Mucosa of descending colon (tissue), 3 donors: ENCODE measurements around the gene ZNF490. TPM values are rescaled to one million over a fixed set of nuclear protein-coding genes. Genes with fewer than 3 reads are reported as not detected.

Experiments
- ATAC-seq: fragments of 200-7000 bp; cut with Tn5 transposase; one replicate; pipeline ENCODE4 v1.9.1; 2020; ENCODE audit warnings: mild to moderate bottlenecking, moderate library complexity
- DNase-seq, 3 donors: peaks; one replicate each; pipeline ENCODE4 v3.0.0-alpha.2; 2020
- H3K36me3 ChIP-seq: fragments of 200-600 bp; one replicate; pipeline ENCODE4 v1.8.0; 2021; ENCODE audit warnings: low read depth, mild to moderate bottlenecking
- H3K4me1 ChIP-seq: fragments of 200-600 bp; one replicate; pipeline ENCODE4 v1.8.0; 2021; ENCODE audit warnings: low read depth, mild to moderate bottlenecking
- H3K4me3 ChIP-seq: fragments of 200-600 bp; one replicate; pipeline ENCODE4 v1.8.0; 2021; ENCODE audit warnings: mild to moderate bottlenecking
- H3K9me3 ChIP-seq: fragments of 200-600 bp; one replicate; pipeline ENCODE4 v1.8.0; 2021; ENCODE audit warnings: mild to moderate bottlenecking
- intact Hi-C, 2 donors: fragments of 100-400 bp; cut with DNase I in 1 of 2; cut with micrococcal nuclease in 1 of 2; formaldehyde crosslinking; loops; one replicate each; pipeline versions ENCODE4 v1.11.0 to v1.11.1; 2022; cut with DNase I, micrococcal nuclease
- total RNA-seq, 3 donors: library from RNA; stranded (reverse); fragmentation: NEBNext Ultra II Directional in 2 of 3; extraction: Animal tissue kit (Norgen Biotek cat#: 25700) in 2 of 3; gene quantifications; one replicate each; pipeline versions ENCODE4 v1.2.1 to v1.2.4, GENCODE V29; 2021 to 2023
- TF ChIP-seq, protein P1 (sequence below): fragments of 200-600 bp; IDR thresholded peaks from one replicate; pipeline ENCODE4 v1.8.0; 2022; ENCODE audit warnings: antibody characterized with exemption, mild to moderate bottlenecking
- donor health status: DM: no; HTN: no; CAD: no; lungs with moderate emphysema.
- donor health status: DM: no; HTN: no; CAD: no.
- donor health status: DM: no; HTN: yes; CAD: no.

Gene ZNF490
- total RNA-seq, 3 donors from 2014 or later = 8.6 to 11.3 (median 8.8) TPM

DNA sequence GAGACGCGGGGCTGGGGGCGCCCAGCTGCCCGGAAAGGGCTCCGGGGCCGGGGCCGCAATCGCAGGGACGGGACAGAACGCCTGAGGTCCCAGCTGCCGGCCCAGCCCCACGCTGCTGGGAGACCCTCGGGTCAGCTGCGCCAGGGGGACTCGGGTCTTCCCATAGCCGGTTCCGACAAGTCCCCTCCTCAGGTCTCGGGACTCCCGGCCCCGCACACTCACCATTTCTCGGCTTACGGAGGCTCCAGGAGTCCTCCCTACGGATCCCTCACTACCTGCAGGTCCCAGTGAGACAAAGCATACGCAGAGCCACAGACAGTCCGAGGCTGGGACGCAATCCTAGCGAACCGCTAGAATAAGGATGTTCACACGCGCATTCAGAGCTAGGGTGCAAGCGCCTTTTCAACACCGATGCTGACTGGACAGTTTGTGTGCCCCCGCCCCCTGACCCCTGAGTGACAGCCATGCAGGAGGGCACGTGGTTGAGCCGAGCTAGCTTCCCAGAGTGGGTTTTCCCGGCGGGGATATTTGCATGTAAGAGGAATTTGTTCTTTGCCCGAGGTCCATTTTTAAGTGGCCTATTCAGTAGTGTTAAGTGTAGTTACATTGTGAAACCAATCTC is 13.6 kb downstream of the ZNF490 start:
- intact Hi-C loops = no loop called here
- Histone ChIP-seq H3K9me3 (no peaks in the 10 kb centered on the region), H3K36me3 (no peaks in the 10 kb centered on the region), H3K4me3 (no peak overlapping the region), H3K4me1 (no peaks in the 10 kb centered on the region)
- ATAC-seq (no peak), DNase-seq (no peak)
- TF ChIP-seq, protein P1, sequence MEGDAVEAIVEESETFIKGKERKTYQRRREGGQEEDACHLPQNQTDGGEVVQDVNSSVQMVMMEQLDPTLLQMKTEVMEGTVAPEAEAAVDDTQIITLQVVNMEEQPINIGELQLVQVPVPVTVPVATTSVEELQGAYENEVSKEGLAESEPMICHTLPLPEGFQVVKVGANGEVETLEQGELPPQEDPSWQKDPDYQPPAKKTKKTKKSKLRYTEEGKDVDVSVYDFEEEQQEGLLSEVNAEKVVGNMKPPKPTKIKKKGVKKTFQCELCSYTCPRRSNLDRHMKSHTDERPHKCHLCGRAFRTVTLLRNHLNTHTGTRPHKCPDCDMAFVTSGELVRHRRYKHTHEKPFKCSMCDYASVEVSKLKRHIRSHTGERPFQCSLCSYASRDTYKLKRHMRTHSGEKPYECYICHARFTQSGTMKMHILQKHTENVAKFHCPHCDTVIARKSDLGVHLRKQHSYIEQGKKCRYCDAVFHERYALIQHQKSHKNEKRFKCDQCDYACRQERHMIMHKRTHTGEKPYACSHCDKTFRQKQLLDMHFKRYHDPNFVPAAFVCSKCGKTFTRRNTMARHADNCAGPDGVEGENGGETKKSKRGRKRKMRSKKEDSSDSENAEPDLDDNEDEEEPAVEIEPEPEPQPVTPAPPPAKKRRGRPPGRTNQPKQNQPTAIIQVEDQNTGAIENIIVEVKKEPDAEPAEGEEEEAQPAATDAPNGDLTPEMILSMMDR = no peak

DNA sequence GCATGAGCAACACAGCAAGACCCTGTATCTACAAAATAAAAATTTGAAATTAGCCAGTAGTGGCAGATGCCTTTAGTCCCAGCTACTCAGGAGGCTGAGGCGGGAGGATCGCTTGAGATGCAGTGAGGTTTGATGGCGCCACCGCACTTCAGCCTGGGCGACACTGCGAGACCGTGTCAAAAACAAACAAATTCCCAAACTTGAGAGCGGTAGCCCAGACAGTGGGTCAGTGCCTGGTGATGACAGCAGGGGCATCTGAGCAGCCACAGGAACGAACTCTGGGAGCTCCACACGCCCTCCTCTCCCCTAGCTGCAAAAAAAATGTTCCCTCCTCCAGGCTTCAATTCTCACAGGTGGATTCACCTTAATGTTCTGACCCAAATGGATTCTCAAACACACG is 14.1 kb downstream of the ZNF490 start:
- no peak overlapping the region for H3K4me3 ChIP-seq
- no peaks in the 10 kb centered on the region for H3K9me3 ChIP-seq
- no peaks in the 10 kb centered on the region for H3K36me3 ChIP-seq
- H3K4me1 ChIP-seq = no peaks in the 10 kb centered on the region
- DNase-seq = no peak
- TF ChIP-seq, protein P1 = no peak
- intact Hi-C loops = no loop called here
- no peak for ATAC-seq

DNA sequence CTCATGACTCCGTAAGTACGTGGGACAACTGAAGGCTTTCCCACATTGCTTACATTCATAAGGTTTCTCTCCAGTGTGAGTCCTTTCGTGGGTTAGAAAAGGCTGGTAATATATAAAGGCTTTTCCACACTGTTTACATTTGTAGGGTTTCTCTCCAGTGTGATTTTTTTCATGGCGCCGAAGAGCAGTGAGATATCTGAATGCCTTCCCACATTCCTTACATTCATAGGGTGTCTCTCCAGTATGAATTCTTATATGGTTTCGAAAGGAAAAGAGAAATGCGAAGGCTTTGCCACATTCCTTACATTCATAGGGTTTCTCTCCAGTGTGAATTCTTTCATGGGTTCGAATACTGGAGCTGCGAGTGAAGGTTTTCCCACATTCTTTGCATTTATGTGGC is 29.5 kb downstream of the ZNF490 start:
- intact Hi-C loops = no loop called here
- Histone ChIP-seq H3K4me3 (no peak overlapping the region), H3K9me3 (peaks cover 32% of the 10 kb centered on the region), H3K4me1 (no peaks in the 10 kb centered on the region), H3K36me3 (peaks cover 22% of the 10 kb centered on the region)
- DNase-seq (no peak), ATAC-seq (no peak)
- TF ChIP-seq, protein P1 = no peak

DNA sequence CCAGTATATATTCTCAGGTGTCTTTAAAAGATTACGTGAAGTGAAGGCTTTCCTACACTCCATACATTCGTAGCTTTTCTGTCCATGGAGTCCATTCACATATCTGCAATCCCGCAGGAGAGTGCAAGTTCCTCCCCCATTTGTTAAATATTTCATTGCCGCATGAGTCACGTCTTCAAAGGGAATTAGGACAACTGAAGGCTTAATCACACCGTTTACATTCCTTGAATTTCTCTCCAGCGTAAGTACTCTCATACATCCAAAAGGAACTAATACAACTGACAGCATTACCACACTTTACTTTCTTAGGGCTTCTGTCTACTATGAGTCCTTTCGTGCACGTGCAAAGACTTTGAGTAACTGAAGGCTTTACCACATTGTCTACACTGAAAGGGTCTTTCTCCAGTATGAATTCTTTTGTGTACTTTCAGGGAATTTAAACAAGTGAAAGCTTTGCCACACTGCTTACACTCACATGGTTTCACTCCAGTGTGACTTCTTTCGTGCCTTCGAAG is 30.4 kb downstream of the ZNF490 start:
- H3K36me3 ChIP-seq = peaks cover 22% of the 10 kb centered on the region
- peaks cover 32% of the 10 kb centered on the region for H3K9me3 ChIP-seq
- ATAC-seq = no peak
- intact Hi-C loops = no loop called here
- H3K4me3 ChIP-seq = no peak overlapping the region
- no peak for DNase-seq
- no peaks in the 10 kb centered on the region for H3K4me1 ChIP-seq
- TF ChIP-seq, protein P1 = no peak

DNA sequence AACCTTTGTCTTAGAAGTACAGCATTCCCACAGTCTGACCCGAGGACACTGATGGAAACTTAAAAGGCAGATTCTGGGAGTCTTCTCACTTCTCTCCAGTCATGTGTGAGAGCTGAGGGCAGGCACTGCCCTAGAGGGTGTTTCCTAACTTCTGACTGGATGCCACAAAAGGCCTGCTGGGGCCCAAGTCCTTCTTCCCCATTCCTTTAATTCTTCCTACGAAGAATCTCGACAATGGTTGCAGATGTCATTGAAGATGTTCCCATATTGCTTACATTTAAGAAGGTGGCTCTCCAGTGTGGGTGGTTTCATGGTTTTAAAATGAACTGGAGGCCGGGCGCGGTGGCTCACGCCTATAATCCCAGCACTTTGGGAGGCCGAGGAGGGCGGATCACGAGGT is 32.0 kb downstream of the ZNF490 start:
- H3K9me3 ChIP-seq = peaks cover 32% of the 10 kb centered on the region
- H3K36me3 ChIP-seq = peaks cover 22% of the 10 kb centered on the region
- ATAC-seq = no peak
- DNase-seq = no peak
- no peak overlapping the region for H3K4me3 ChIP-seq
- TF ChIP-seq, protein P1 = no peak
- no peaks in the 10 kb centered on the region for H3K4me1 ChIP-seq
- intact Hi-C loops = loop anchor here in 1 of 2 donors (10.0 kb wide), 1 partner anchor 96 kb away; no protein-coding TSS in a partner anchor
